Stomach (tissue), 9 donors: ENCODE measurements around the gene SMIM35. TPM values are rescaled to one million over a fixed set of nuclear protein-coding genes. Genes with fewer than 3 reads are reported as not detected.

Experiments used
- DNase-seq, 2 donors: peaks; one replicate each; pipeline versions ENCODE4 v3.0.0 to v3.0.0-alpha.2; 2013 to 2019
- H3K27ac ChIP-seq, 5 donors: fragments of 200-600 bp in 4 of 5; sonication (generic) in 4 of 5; one replicate each; pipeline ENCODE4 v1.5.1; 2013 to 2019; ENCODE audit warnings: mild to moderate bottlenecking in 1 of 5, moderate library complexity in 1 of 5
- H3K27me3 ChIP-seq, 3 donors: fragments of 200-600 bp; sonication (generic); one replicate each; pipeline ENCODE4 v1.5.1; 2017 to 2019; ENCODE audit warnings: mixed run types in 1 of 3
- H3K36me3 ChIP-seq, 4 donors: fragments of 200-600 bp; sonication (generic); 1 replicate in 3 of 4; 2 replicates in 1 of 4; pipeline ENCODE4 v1.5.1; 2016 to 2019
- H3K4me1 ChIP-seq, 4 donors: fragments of 200-600 bp; sonication (generic); one replicate each; pipeline ENCODE4 v1.5.1; 2016 to 2019
- H3K4me3 ChIP-seq, 4 donors: fragments of 200-600 bp; sonication (generic) in 3 of 4; one replicate each; pipeline ENCODE4 v1.5.1; 2016 to 2019; ENCODE audit warnings: mild to moderate bottlenecking in 1 of 4
- H3K9me3 ChIP-seq, 4 donors: fragments of 200-600 bp; sonication (generic); one replicate each; pipeline ENCODE4 v1.5.1; 2016 to 2019
- EP300 ChIP-seq: sonication (generic); formaldehyde crosslinking; IDR thresholded peaks from one replicate; pipeline ENCODE4 v1.6.1; 2017; ENCODE audit warnings: antibody characterized with exemption
- POLR2A ChIP-seq, 4 donors: fragments of 450-650 bp; IDR thresholded peaks; one replicate each; pipeline ENCODE4 v1.6.1; 2016; ENCODE audit warnings: antibody characterized with exemption in 4 of 4, control low read depth in 2 of 4, mild to moderate bottlenecking in 1 of 4, moderate library complexity in 1 of 4
- POLR2AphosphoS5 ChIP-seq, 3 donors: sonication (generic); formaldehyde crosslinking; IDR thresholded peaks; one replicate each; pipeline ENCODE4 v1.6.1; 2016; ENCODE audit warnings: antibody characterized with exemption in 3 of 3
- WGBS, 5 donors: extraction: QIAGEN DNeasy Blood & Tissue Kit in 3 of 5; methylation state at CpG; one replicate each; pipeline versions ENCODE4 v1.1.5 to v1.1.7; 2013 to 2018; 5-methylcytosine and 5-hydroxymethylcytosine counted together
- intact Hi-C: fragments of 100-400 bp; cut with DNase I; formaldehyde crosslinking; loops from one replicate; pipeline ENCODE4 v1.15.1; 2023; ENCODE audit warnings: low total_unique reads
- polyA plus RNA-seq, 3 donors: library from polyadenylated mRNA; stranded (reverse); fragments of 200-250 nt; gene quantifications; one replicate each; pipeline ENCODE4 v1.2.3, GENCODE V29; 2013
- total RNA-seq, 5 donors: library from RNA; depleted of rRNA; stranded (reverse); fragments of >200 nt; gene quantifications; one replicate each; pipeline versions ENCODE4 v1.1.0 to v1.2.3, GENCODE V29; 2014 to 2016
- TF ChIP-seq, protein P1 (sequence below), 7 experiments: fragments of 450-650 bp in 4 of 7; fragments of 200-600 bp in 3 of 7; sonication (generic) in 3 of 7; IDR thresholded peaks; one replicate each; pipeline ENCODE4 v1.5.1; 2016 to 2019; ENCODE audit warnings: antibody characterized with exemption in 7 of 7, control low read depth in 2 of 7, mild to moderate bottlenecking in 1 of 7
- donor health status: healthy with polysubstance abuse.
- donor health status: Bipolar disorder and iron deficiency.
- donor health status: healthy.

SMIM35 gene
- total and polyA plus RNA-seq, 8 donors = 0.03 TPM; not detected in 7

DNA sequence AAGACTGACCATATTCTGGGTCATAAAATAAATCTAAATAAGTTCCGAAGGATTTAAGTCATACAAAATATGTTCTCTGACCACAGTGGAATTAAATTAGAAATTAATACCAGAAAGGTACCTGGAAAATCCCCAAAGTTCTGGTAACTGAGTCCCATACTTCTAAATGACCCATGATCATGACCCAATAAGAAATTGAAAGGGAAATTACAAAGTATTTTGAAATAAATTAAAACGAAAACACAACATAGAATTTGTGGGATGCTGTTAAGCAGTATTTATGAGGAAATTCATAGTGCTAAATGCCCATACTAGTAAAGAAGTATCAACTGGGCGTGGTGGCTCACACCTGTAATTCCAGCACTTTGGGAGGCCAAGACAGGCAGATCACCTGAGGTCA is 123.9 kb downstream of the SMIM35 start:
- DNase-seq = no peak
- Histone ChIP-seq H3K36me3 (no peaks in the 10 kb centered on the region), H3K4me1 (no peaks in the 10 kb centered on the region), H3K9me3 (no peaks in the 10 kb centered on the region), H3K4me3 (no peak overlapping the region), H3K27ac (no peak overlapping the region), H3K27me3 (peaks cover 0 to 1% (median 0%) of the 10 kb centered on the region in 3 donors)
- 91 to 95% (median 93%) methylated on average over 3 of the region's 3 CpGs for WGBS, 5 donors
- intact Hi-C loops = no loop called here
- TF ChIP-seq, protein P1, sequence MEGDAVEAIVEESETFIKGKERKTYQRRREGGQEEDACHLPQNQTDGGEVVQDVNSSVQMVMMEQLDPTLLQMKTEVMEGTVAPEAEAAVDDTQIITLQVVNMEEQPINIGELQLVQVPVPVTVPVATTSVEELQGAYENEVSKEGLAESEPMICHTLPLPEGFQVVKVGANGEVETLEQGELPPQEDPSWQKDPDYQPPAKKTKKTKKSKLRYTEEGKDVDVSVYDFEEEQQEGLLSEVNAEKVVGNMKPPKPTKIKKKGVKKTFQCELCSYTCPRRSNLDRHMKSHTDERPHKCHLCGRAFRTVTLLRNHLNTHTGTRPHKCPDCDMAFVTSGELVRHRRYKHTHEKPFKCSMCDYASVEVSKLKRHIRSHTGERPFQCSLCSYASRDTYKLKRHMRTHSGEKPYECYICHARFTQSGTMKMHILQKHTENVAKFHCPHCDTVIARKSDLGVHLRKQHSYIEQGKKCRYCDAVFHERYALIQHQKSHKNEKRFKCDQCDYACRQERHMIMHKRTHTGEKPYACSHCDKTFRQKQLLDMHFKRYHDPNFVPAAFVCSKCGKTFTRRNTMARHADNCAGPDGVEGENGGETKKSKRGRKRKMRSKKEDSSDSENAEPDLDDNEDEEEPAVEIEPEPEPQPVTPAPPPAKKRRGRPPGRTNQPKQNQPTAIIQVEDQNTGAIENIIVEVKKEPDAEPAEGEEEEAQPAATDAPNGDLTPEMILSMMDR (IDR thresholded peaks at IDR 0.05) = no peak
- no peak for TF ChIP-seq POLR2A (IDR thresholded peaks at IDR 0.05)
- no peak for TF ChIP-seq EP300
- no peak for TF ChIP-seq POLR2AphosphoS5 (IDR thresholded peaks at IDR 0.05)

DNA sequence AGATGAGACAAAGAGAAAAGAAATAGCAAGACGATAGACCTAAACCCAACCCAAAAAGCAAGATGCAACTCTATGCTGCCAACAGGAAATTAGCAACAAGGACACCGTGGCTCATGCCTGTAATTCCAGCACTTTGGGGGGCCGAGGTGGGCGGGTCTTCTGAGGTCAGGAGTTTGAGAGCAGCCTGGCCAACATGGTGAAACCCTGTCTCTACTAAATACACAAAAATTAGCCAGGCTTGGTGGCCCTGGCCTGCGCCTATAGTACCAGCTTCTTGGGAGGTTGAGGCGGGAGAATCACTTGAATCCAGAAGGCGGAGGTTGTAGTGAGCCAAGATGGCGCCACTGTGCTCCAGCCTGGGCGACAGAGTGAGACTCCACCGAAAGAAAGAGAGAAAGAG is 124.9 kb downstream of the SMIM35 start:
- Histone ChIP-seq H3K4me3 (no peak overlapping the region), H3K4me1 (no peaks in the 10 kb centered on the region), H3K36me3 (no peaks in the 10 kb centered on the region), H3K27me3 (peaks cover 0 to 7% (median 0%) of the 10 kb centered on the region in 3 donors), H3K27ac (no peak overlapping the region), H3K9me3 (peaks cover 0 to 9% (median 0%) of the 10 kb centered on the region in 4 donors)
- DNase-seq = no peak
- intact Hi-C loops = no loop called here
- TF ChIP-seq POLR2AphosphoS5 (IDR thresholded peaks at IDR 0.05) (no peak), EP300 (no peak), POLR2A (IDR thresholded peaks at IDR 0.05) (no peak)
- TF ChIP-seq, protein P1 (IDR thresholded peaks at IDR 0.05) = no peak
- WGBS, 5 donors = 85 to 91% (median 86%) methylated on average over 10 of the region's 10 CpGs

DNA sequence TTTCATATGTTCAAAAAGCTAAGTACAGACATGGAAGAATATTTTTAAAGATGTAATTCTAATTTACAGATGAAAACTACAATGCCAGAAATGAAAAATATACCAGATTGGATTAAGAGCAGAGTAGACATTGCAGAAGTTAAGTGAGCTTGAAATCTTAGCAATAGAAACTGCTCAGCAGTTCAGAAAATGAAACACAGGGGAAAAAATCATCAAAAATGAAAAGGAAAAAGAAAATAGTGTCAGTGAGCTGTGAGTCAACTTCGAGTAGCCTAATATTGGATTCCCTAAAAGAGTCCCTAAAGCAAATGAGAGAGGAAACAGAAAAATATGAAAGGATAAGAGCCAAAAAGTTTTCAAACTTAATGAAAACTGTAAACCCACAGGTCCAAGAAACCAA is 126.4 kb downstream of the SMIM35 start:
- H3K4me3 ChIP-seq = no peak overlapping the region
- intact Hi-C loops = no loop called here
- H3K36me3 ChIP-seq = no peaks in the 10 kb centered on the region
- 69 to 87% (median 76%) methylated on average over 1 of the region's 1 CpG for WGBS, 5 donors
- H3K9me3 ChIP-seq = peaks cover 0 to 9% (median 0%) of the 10 kb centered on the region in 4 donors
- no peak for DNase-seq
- no peaks in the 10 kb centered on the region for H3K4me1 ChIP-seq
- no peak overlapping the region for H3K27ac ChIP-seq
- TF ChIP-seq, protein P1 (IDR thresholded peaks at IDR 0.05) = no peak
- TF ChIP-seq POLR2A (IDR thresholded peaks at IDR 0.05) (no peak), POLR2AphosphoS5 (IDR thresholded peaks at IDR 0.05) (no peak), EP300 (no peak)
- peaks cover 0 to 7% (median 0%) of the 10 kb centered on the region in 3 donors for H3K27me3 ChIP-seq

DNA sequence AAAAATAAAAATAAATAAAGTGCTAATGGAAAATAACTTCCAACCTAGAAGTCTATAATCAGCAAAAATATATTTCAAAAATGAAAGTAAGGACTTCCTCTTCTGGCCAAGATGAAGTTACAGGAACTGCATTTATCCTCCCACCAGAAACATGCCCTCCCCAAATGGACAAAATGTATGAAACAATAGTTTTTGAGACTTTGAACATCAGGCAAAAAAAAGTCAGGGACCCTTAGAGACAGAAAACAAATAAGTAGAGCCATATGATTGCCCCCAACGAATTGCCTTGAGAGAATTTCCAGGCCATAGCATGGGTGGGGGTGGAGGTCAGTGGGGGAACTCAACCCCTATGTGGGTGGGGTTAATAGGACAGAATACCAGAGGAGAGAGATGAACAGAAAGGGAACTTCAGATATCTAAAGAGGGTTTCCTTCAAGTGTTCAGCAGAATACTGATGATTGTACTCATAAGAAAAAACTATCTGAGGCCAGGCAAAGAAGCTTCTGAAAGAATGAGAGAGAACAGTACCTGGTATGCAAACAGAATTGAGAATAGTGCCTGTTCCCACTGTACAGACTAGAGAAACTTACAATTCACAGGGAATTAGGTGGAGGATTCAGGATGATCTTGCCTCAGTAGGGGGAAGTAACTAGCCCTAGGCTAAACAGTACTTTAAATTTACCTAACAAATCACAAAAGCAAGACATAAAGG is 127.2 kb downstream of the SMIM35 start:
- intact Hi-C loops = no loop called here
- Histone ChIP-seq H3K4me1 (no peaks in the 10 kb centered on the region), H3K27me3 (peaks cover 0 to 7% (median 0%) of the 10 kb centered on the region in 3 donors), H3K27ac (peak overlapping the region in 1 of 5 donors; percentile 29), H3K4me3 (no peak overlapping the region), H3K36me3 (no peaks in the 10 kb centered on the region), H3K9me3 (peaks cover 0 to 9% (median 0%) of the 10 kb centered on the region in 4 donors)
- TF ChIP-seq EP300 (no peak), POLR2AphosphoS5 (IDR thresholded peaks at IDR 0.05) (no peak), POLR2A (IDR thresholded peaks at IDR 0.05) (no peak)
- TF ChIP-seq, protein P1 (IDR thresholded peaks at IDR 0.05) = no peak
- DNase-seq = no peak
- 39 to 92% (median 53%) methylated on average over 1 of the region's 1 CpG for WGBS, 5 donors
